Ramos (cell line): ENCODE results near the gene MAPK7.

Source experiments
- in situ Hi-C: fragments of 300-500 bp; cut with MboI; formaldehyde crosslinking; loops from one replicate; pipeline ENCODE4 v1.14.3; 2022; ENCODE audit warnings: low sequenced_read_pairs; ENCODE audit not compliant: unreplicated experiment

MAPK7 gene

DNA sequence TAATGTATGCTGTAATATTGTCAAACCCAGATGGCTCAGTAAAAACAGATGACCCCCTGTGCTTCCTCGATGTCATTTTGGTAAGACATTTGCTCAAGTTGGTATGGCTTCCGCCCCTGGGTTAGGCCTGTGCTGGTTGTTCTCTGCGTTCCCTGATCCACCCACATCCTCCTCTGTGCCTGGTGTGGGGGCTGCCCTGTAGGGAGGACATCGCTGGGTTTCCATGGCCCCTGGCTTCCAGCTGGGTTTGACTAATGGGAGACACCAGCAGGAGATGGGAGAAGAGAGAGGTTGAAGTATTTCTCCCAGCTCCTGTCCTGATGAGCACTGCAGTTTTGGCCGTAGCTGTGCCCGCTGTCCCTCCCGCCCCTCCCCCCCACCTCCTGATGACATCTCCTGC, 13.1 kb downstream of the MAPK7 start:
- in situ Hi-C loops = no loop called here

DNA sequence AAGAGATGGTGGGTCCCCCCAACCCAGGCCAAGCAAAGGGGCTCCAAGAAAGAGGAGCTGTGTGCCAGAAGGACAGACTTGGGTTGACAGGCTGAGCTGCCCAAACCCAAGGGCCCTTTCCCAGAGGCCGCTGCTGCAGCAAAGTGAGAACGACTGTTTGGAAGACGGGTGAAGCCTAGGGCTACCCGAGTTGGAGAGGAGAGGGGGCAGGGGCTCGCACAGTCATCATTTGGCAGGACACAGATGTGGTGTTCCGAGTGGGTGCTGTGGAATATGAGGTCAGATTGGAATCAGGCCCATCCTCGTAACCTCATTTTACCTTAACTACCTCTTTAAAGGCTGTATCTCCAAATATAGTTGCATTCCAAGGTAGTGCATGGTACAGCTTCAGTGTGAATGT, 14.0 kb downstream of the MAPK7 start:
- in situ Hi-C loops = no loop called here

DNA sequence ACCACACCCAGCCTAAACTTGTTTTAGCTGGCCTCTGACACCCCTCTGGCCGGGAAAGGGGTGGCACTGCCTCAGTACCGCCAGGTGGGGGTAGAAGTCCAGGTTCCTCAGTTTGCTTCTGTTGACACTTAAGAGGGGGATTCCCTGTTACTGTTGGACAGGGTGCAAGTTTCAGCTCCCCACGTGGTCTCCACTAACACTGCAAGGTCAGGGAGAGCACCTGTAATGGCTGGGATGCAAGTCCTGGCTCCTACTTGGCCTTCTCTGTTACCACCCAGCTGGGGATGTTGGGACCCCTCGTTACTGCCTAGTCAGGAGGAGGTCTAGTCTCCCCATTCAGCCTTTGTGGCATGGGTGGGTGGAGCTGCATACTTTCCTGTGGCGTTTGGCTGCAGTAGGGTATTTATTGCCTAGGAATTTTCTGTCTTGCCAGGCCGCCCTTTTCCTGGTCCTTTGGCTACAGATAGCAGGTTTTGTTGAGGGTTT, 19.3 kb downstream of the MAPK7 start:
- in situ Hi-C loops = no loop called here

DNA sequence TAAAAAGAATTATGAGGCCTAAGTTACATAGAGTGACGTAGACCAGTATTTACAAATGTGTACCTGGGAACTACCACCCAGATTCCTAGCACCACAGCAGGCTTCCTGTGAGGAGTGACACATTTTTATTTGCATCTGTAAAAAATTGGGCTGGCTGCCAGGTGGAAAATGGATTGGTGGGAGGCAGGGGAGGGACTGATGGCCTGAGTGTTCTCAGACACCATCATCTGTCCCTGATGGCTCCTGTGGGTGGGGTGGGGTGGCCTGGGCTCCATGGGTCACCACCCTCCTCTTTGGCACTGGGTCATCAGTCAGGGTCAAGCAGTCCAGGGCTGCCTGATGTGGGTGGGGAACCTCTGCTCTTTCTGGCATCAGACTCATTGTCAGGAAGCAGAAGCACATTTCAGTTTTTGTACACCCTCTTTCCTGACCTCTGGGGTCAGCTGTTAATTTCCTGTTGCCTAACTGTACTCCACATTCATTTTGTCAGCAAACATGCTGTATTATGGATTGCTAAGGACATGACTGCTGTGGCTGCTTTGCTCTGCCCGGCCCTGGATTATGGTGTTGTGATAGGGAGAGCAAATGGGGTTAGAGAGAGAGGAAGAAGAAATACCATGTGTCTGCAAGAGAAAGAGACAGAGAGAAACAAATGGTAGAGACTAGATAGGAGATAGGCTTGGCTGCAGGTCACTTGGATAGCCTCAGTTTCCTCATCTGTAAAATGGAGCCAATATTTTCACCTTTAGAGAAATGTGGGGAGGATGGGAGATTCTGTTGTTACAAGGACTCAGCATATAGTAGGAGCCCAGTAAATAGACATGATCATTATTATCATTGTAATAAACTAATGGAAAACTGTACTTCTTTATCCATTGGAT, 20.2 kb downstream of the MAPK7 start:
- in situ Hi-C loops = no loop called here

DNA sequence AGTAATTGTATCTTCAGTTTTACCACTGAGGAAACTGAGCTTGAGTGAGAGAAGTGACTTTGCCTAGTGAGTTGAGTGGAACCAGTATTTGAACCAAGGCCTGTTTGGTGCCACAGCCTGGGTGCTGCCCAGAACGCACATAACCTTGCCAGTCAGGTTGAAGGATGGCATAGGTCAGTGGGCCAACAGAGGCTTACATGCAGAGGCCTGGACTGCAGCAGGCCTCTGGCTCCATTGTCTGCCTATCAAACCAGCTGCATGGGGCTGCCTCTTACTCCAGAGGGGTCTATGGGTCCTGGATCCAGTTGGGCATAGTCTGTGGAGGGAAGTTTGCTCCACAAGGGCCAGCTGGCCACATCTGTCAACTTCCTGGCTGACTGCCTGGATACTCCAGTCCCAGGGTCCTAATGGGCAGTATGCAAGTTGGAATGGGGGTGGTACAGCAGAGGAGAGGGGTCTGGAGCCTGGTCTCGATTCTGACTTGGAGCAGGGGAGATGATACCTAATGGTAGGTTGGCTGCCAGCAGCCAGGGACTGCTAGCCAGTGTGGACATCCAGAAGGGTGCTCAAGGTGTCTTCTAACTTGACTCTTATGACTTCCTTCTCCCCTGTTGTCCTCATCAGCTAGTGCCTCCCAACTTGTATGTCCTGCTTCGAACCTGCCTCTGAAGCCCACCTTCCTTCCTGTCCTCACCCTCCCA, 21.6 kb downstream of the MAPK7 start:
- in situ Hi-C loops = no loop called here

DNA sequence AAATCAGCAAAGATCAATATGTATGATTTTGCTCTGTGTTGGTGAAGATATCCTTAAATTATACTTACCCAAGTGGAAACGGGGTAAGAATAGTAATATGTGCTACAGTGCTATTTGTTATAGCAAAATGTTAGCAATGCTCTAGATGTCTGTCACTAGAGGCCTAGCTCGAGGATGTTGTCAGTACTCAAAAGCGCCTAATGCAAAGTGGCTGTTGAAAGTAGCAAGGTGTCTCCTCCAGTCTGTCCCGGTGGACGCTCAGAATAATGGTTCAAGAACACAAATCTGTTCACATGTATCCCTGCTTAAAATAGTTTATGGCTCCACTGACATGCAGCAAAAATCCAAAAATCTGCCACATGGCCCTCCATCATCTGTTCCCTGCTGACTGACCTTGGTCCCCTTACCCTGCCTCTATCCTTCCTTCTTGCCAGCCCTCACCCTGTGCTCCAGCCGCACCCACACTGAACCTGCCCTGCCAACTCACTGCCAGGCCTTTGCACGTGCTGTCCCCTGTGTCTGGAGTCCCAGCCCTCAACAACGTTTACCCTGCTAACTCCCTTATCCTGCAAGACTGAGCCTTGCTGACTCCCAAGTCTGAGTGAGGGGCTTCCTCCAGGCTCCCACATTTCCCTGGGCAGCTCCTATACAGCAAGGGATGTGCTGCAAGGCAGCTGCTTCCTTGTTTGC, 23.2 kb downstream of the MAPK7 start:
- in situ Hi-C loops = no loop called here

DNA sequence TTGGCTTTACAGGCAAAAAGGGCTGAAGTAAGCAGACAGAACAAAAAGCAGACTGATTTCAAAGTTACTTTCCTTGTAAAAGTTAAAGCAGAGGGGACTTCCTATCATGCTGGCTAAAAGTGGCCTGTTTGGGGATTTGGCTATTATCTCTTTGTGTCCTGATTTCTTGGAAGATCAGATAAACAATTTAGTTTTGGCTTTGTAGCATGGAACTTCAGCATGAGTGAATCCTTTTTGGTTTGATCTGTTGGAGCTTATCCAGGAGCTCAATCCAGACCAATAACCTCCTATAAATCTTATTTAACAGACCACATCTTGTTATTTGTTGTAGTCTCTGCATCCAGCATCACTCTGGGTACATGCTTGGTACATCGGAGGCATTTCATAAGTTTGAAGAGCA, 23.9 kb downstream of the MAPK7 start:
- in situ Hi-C loops = no loop called here

DNA sequence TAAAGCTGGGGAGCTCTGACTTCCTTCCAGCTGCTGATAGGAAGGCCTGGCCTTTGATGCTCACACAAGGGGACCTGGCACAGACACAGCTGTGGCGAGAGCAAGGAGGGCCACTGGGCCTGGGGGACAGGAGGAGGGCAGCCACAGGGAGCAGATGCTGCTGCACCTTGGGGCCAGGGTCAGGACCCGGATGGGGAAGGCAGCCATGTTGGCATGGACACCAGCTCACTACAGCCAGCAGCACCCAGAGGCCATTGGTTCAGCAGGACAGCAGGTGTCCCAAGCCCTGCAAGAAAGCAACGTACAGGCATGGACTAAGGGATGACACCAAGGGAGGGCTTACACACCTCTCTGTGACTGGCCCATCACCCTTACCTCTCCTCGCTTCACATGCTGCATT, 24.7 kb downstream of the MAPK7 start:
- in situ Hi-C loops = no loop called here

DNA sequence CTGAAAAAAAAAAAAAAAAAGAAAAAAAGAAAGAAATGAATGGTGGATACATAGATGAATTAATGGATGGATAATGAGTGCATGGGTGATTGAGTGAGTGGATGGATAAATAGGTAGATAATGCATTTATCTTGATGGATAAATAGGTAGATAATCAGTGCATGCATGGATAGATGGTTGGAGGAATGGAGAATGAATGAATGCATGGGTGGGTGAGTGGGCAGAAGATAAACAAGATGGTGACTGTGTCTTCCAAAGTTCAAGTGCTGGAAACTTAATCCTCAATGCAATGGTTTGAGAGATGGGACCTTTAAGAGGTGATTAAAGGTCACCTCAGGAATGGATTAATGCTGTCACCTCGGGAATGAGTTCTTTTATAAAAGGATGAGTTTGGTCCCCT, 26.0 kb downstream of the MAPK7 start:
- in situ Hi-C loops = no loop called here

DNA sequence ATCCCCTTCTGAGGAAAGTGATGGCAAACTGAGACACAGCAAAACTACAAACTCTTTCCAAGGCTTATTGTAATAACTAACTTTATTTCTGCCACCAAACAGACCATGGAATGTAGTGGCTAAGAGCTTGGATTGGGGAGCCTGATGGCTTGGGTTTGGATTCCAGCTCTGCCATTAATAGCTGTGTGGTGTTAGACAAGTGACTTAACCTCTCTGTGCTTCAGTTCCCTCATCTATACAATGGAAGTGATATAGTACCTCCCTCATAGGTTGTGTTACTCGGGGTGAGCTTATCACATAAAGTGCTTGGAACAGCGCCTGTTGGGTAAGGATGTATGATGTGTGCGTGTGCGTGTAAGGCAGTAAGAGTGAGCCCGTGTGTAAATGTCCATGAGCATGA, 26.8 kb downstream of the MAPK7 start:
- in situ Hi-C loops = no loop called here

DNA sequence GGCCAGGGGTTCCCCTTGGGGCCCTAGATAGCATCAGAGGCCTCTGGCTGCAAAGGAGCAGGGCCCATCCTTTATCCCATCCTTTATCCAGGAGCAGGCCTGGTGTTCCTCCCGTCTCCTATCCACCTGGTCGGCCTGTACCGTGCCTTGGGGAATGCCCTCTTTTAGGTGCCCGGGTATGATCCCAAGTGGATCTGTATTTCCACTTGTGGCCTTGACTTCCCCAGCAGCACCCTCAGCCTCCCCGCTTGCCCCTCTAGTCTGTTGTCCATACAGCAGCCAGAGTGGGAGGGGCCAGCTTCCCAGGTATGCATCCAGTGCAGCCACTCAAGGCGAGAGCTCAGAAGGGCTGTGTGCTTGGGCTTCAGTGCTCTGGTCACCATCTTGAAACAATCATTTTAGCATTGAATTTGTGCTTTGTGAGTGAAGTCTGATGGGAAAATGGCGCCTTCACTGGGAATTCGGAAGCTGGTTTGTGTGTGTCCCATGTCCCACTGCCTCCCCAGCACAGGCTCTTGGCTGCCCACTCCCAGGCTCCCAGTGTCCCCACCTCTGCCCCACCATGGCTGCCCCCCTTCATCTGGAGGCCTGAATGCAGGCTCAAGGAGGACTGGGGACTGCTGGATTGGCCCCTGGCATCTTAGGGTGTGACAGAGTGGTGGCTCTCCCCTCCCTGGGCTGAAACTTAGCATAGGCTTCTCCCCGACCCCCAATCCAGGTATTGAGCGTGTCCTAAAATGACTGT, 29.5 kb downstream of the MAPK7 start:
- in situ Hi-C loops = no loop called here

DNA sequence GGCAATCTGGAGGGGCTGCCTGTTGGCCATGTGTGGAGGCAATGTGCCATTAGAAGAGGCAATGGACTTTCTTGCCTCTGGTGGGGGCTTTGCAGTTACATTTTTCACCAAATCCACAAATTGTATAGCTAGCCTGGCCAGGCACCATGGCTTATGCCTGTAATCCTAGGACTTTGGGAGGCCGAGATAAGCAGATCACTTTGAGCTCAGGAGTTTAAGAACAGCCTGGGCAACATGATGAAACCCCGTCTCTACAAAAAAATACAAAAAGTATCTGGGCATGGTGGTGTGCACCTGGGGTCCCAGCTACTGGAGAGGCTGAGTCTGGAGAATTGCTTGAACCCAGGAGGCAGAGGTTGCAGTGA, 30.0 kb downstream of the MAPK7 start:
- in situ Hi-C loops = no loop called here

DNA sequence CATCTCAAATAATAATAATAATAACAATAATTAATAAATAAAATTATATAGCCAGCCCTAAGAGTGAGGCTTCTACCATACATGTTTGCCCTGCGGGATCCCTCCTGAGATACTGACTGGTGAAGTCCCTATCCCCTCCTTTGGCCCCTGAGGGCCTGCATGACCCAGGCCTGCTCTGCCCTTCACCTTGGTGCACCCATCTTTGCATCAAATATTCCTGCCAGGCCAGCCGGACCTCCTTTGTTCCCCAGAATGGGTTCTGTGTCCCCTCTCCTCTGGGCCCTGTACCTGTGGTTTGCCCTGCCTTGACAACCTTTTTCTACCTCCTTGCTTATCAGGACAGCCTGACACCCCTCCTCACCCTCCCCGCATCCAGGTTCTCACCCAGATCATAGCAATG, 30.8 kb downstream of the MAPK7 start:
- in situ Hi-C loops = no loop called here

DNA sequence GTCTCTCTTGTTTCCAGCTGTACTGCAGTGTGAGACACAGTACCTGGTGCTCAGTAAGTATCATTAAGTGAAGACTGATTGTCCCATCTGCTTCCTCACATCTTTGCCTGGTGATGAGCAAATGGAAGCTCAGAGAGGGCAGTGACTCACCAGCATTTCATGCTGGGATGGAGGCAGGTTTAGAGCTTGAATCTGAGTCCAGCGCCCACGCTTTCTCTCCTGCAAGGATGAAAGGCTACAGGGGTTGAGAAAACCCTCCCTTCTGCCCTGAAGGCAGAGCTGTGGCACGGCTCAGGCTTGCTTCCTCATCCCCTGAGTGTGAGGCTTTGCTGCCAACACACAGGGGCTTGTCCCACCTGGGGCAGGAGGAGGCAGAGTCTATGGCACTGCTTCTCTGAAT, 31.2 kb downstream of the MAPK7 start:
- in situ Hi-C loops = no loop called here

DNA sequence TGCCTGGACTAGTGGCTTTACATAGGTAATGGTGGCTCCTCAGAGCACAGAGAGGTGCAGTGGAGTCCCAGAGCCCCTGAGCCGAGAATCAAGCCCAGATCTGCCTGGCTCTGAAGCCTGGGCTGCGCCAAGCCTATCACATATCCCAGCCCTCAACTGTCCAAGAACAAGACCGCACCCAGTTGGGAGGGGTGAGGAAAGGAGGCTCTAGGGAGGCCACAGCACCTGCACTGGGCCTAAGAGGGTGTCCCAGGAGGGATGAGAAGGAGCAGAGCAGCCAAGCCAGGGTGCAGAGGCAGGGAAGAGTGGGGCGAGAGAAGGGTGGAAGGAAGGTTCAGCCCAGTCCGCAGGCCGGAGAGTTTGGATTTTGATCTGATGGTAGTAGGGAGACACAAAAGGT, 31.8 kb downstream of the MAPK7 start:
- in situ Hi-C loops = no loop called here

DNA sequence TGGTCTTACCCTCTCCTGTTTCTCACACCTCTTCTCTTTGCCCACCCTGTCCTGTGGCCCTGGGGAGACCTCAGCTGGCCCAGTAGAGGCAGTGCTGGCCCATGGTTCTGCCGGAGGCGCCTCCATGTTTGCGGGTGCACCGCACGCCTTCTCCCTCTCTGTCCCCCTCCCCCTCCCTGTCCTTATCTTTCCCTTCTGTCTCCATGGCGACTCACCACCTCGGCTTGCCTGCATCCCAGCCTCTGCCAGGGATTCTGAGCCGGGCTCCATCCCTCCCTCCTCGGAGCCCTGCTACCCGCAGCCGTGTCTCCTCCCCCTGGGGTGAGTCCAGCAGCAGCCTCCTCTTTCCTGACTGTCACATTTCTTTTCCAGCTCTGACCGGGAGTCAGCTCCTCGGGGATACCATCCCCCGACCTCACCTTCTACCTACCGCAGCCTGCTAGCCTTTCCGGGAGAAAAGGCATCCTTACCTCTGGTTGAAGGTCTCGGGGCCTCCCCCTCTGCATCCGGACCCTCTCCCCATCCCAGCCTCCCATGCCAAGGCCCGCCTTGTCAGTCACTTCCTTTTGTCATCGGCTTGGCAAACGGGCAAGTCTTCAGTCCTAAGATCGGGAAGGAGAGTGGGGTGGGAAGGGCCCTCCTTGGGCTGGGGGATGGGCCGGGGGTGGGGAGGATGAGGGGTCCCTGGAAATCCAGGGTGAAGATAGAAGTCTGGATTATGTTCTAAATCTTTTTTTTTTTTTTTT, 32.8 kb downstream of the MAPK7 start, which contains the start of gene RNF112:
Gene RNF112 (plus strand): TSS at position 358 of the 746 bp plus-strand sequence. CDS start 177 bp downstream, at position 535.
- in situ Hi-C loops = no loop called here

DNA sequence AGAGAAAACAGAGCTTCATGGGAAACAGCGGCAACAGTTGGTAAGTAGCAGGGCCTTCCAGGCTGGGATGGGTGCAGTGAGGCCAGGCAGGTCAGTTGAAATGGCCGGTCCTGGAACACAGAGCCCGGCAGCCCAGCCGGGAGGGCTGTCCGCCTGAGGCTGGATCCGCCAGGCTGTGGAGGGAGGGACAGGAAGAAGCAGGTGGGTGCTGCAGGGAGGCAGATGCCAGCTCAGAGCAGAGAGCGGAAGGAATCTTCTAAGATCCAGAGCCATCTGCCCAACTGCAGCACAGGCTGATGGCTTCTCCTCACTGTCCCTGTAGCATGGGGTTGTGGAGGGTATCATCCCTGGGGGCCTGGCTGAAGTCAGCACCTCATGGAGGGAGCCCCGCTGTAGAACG, 33.3 kb downstream of the MAPK7 start:
- in situ Hi-C loops = no loop called here

DNA sequence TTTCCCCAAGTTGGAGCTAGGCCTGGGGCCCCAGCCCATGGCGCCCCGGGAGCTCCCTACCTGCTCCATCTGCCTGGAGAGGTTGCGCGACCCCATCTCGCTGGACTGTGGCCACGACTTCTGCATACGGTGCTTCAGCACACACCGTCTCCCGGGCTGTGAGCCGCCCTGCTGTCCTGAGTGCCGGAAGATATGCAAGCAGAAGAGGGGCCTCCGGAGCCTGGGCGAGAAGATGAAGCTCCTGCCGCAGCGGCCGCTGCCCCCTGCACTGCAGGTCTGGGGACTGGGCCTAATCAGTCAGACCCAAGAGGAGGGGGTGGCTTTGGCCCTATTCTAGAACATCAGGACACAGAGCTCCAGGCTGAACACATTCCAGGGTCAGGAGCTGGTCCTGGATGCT, 34.2 kb downstream of the MAPK7 start:
- in situ Hi-C loops = no loop called here

DNA sequence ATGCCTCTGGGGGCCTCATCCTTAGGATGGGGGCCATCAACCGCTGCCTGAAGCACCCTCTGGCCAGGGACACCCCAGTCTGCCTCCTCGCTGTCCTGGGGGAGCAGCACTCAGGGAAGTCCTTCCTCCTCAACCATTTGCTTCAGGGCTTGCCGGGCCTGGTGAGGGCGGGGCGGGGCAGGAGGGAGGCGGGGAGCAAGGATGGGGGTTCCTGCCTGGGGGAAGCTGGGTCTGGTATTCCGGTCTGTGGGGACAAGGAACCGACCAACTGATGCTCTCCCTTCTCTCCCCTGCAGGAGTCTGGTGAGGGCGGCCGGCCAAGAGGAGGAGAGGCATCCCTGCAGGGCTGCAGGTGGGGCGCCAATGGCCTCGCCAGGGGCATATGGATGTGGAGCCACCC, 34.7 kb downstream of the MAPK7 start:
- in situ Hi-C loops = no loop called here

DNA sequence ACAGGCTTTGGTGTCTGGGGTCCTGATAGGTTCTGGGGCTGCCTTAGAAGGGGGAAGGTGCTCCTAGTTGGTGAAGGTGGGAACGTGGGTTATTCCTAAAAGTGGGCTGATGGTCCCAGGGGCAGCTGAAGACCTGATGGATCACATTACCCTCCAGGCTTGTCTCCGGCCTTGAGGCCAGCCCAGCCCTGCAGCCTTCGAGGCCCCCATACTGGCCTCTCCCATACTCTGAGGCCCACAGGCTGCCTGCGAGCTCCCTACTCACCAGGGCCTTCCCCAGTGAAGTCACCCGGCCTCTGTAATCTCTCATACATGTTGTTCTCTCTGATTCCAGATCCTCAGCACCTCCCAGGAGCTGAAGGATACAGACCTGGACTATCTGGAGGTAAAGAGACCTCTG, 35.5 kb downstream of the MAPK7 start:
- in situ Hi-C loops = no loop called here
